GM23338 (cell line): ENCODE results near the gene GIPC2. TPM values are rescaled to one million over a fixed set of nuclear protein-coding genes. Genes with fewer than 3 reads are reported as not detected.

ENCODE experiments used
- ATAC-seq: fragments of 200-7000 bp; cut with Tn5 transposase; 3 replicates; pipeline ENCODE4 v1.9.1; 2020
- DNase-seq: peaks from one replicate; pipeline ENCODE4 v3.0.0-alpha.2; 2015; ENCODE audit warnings: low spot score
- H2AFZ ChIP-seq: fragments of 200-600 bp; sonication (generic); 2 replicates; pipeline ENCODE4 v1.8.0; 2016; ENCODE audit warnings: antibody characterized with exemption, mild to moderate bottlenecking, moderate library complexity
- H3F3A ChIP-seq: fragments of 200-600 bp; sonication (generic); replicated peaks from 2 replicates; pipeline ENCODE4 v1.8.0; 2017; ENCODE audit warnings: antibody characterized with exemption, mixed run types, low read depth
- H3K27ac ChIP-seq: fragments of 200-600 bp; sonication (generic); 2 replicates; pipeline ENCODE4 v1.6.1; 2016; ENCODE audit warnings: low read depth
- H3K27me3 ChIP-seq: fragments of 200-600 bp; sonication (generic); 2 replicates; pipeline ENCODE4 v1.8.0; 2016; ENCODE audit warnings: mild to moderate bottlenecking, mixed run types, moderate library complexity; ENCODE audit not compliant: insufficient read depth
- H3K36me3 ChIP-seq: fragments of 200-600 bp; sonication (generic); 2 replicates; pipeline ENCODE4 v1.8.0; 2016; ENCODE audit warnings: mild to moderate bottlenecking; ENCODE audit not compliant: insufficient read depth
- H3K4me1 ChIP-seq: fragments of 200-600 bp; sonication (generic); 2 replicates; pipeline ENCODE4 v1.8.0; 2016; ENCODE audit warnings: mild to moderate bottlenecking, moderate library complexity; ENCODE audit not compliant: insufficient read depth
- H3K4me2 ChIP-seq: fragments of 200-600 bp; sonication (generic); 2 replicates; pipeline ENCODE4 v1.7.1; 2017; ENCODE audit warnings: mixed run types
- H3K4me3 ChIP-seq: fragments of 200-600 bp; sonication (generic); 2 replicates; pipeline ENCODE4 v1.6.1; 2016; ENCODE audit warnings: mixed run types
- H3K79me2 ChIP-seq: fragments of 200-600 bp; sonication (generic); replicated peaks from 2 replicates; pipeline ENCODE4 v1.8.0; 2017; ENCODE audit warnings: mild to moderate bottlenecking; ENCODE audit not compliant: insufficient read depth
- H3K9me2 ChIP-seq: fragments of 200-600 bp; sonication (generic); 2 replicates; pipeline ENCODE4 v1.8.0; 2017; ENCODE audit not compliant: insufficient read depth
- H4K20me1 ChIP-seq: fragments of 200-600 bp; sonication (generic); replicated peaks from 2 replicates; pipeline ENCODE4 v1.8.0; 2017; ENCODE audit warnings: mild to moderate bottlenecking; ENCODE audit not compliant: insufficient read depth
- H3K27ac Mint-ChIP-seq: 2 replicates; pipeline ENCODE4 v1.8.0; 2020; ENCODE audit warnings: inconsistent platforms, mild to moderate bottlenecking, moderate library complexity, mixed read lengths
- H3K27me3 Mint-ChIP-seq: 3 replicates; pipeline ENCODE4 v1.8.0; 2022; ENCODE audit warnings: low read depth, mild to moderate bottlenecking, moderate library complexity, mixed read lengths, inconsistent platforms; ENCODE audit not compliant: insufficient read depth, poor library complexity
- H3K36me3 Mint-ChIP-seq: 3 replicates; pipeline ENCODE4 v1.8.0; 2021; ENCODE audit warnings: low read depth, mild to moderate bottlenecking, inconsistent platforms, moderate library complexity, mixed read lengths
- H3K4me1 Mint-ChIP-seq: 3 replicates; pipeline ENCODE4 v1.8.0; 2020; ENCODE audit warnings: mild to moderate bottlenecking, inconsistent platforms, mixed read lengths
- H3K4me3 Mint-ChIP-seq: 3 replicates; pipeline ENCODE4 v1.8.0; 2021; ENCODE audit warnings: moderate library complexity, mild to moderate bottlenecking, inconsistent platforms, mixed read lengths
- H3K9me3 Mint-ChIP-seq: 3 replicates; pipeline ENCODE4 v1.8.0; 2020; ENCODE audit warnings: moderate library complexity, mild to moderate bottlenecking, inconsistent platforms, mixed read lengths
- CTCF ChIP-seq, 2 experiments: fragments of 200-600 bp in 1 of 2; sonication (generic) in 1 of 2; conservative IDR thresholded peaks; 2 replicates each; pipeline versions ENCODE4 v1.5.1 to v1.6.1; 2016 to 2017; ENCODE audit warnings: antibody characterized with exemption in 2 of 2, low read depth in 2 of 2, mild to moderate bottlenecking in 2 of 2, moderate library complexity in 1 of 2
- ETS1 ChIP-seq: IDR thresholded peaks from 2 replicates; pipeline ENCODE4 v1.6.1; 2016; ENCODE audit warnings: antibody characterized with exemption
- JUNB ChIP-seq: IDR thresholded peaks from one replicate; pipeline ENCODE4 v1.6.1; 2016; ENCODE audit warnings: antibody characterized with exemption; ENCODE audit not compliant: unreplicated experiment
- POLR2AphosphoS5 ChIP-seq: IDR thresholded peaks from 2 replicates; pipeline ENCODE4 v1.6.1; 2016; ENCODE audit warnings: antibody characterized with exemption, low read depth
- STAT1 ChIP-seq: IDR thresholded peaks from one replicate; pipeline ENCODE4 v1.6.1; 2016; ENCODE audit warnings: antibody characterized with exemption; ENCODE audit not compliant: unreplicated experiment
- ZNF114 ChIP-seq: fragments of 250-450 bp; sonication (Bioruptor Pico); IDR thresholded peaks from 2 replicates; pipeline ENCODE4 v1.5.0; 2020; ENCODE audit warnings: mild to moderate bottlenecking, moderate library complexity
- ZNF462 ChIP-seq: fragments of 250-450 bp; sonication (Bioruptor Pico); IDR thresholded peaks from 2 replicates; pipeline ENCODE4 v1.5.0; 2020; ENCODE audit warnings: mild to moderate bottlenecking, moderate library complexity
- polyA plus RNA-seq: library from polyadenylated mRNA; unstranded; fragments of >200 nt; fragmentation: Nextera tagmentation; extraction: Ambion mirVana; gene quantifications from 2 replicates; pipeline ENCODE4 v1.2.1, GENCODE V29; 2016
- total RNA-seq: library from RNA; depleted of rRNA; stranded (reverse); fragments of >200 nt; shearing (Covaris generic); gene quantifications from 2 replicates; pipeline ENCODE4 v1.2.3, GENCODE V29; 2014

Gene GIPC2
- total and polyA plus RNA-seq, 2 experiments from 2014 or later = 1.2 to 1.5 TPM

- DNase-seq (peak; percentile 26), ATAC-seq (peak; percentile 71)
- TF ChIP-seq ZNF114 (CRISPR knock-in tag) (no peak), STAT1 (no peak), CTCF (conservative IDR thresholded peaks at IDR 0.05; ENCODE audit: low read depth in 2 of 2) (peak in 1 of 2 experiments; percentile 44; a peak in 2 of 4 replicates), POLR2AphosphoS5 (no peak), ETS1 (no peak)
- Histone ChIP-seq H2AFZ (0 out of 2 replicates have a peak overlapping the region, but pooled peaks have one; percentile 9), H3K9me2 (peaks cover 4% of the 10 kb centered on the region; the same call in 1 of the 2 replicates), H3K4me2 (no peak overlapping the region), H4K20me1 (no peaks in the 10 kb centered on the region; the same call in 1 of the 2 replicates), H3K27ac (no peak overlapping the region), H3K79me2 (no peaks in the 10 kb centered on the region), H3K4me3 (no peak overlapping the region), H3F3A (no peaks in the 10 kb centered on the region), H3K4me1 (no peaks in the 10 kb centered on the region), H3K27me3 (no peaks in the 10 kb centered on the region), H3K36me3 (no peaks in the 10 kb centered on the region)
- Mint-ChIP-seq H3K27me3 (no peaks in the 10 kb centered on the region), H3K4me3 (no peak overlapping the region), H3K27ac (peak overlapping the region; percentile 67; the same call in 1 of the 2 replicates), H3K36me3 (no peaks in the 10 kb centered on the region), H3K4me1 (no peaks in the 10 kb centered on the region), H3K9me3 (no peaks in the 10 kb centered on the region)
Measured at GRCh38 chr1:78060857-78061563, 15.2 kb downstream of the GIPC2 start.

GRCh38 chr1:78061825-78062523 is 16.2 kb downstream of the GIPC2 start:
- Histone ChIP-seq H3K4me1 (no peaks in the 10 kb centered on the region), H3K36me3 (no peaks in the 10 kb centered on the region), H4K20me1 (no peaks in the 10 kb centered on the region; the same call in 1 of the 2 replicates), H3K79me2 (no peaks in the 10 kb centered on the region), H2AFZ (no peak overlapping the region), H3K9me2 (peaks cover 3% of the 10 kb centered on the region; the same call in 1 of the 2 replicates), H3K27ac (no peak overlapping the region), H3F3A (no peaks in the 10 kb centered on the region), H3K4me2 (no peak overlapping the region), H3K27me3 (no peaks in the 10 kb centered on the region), H3K4me3 (no peak overlapping the region)
- H3K27ac Mint-ChIP-seq = no peak overlapping the region
- H3K4me3 Mint-ChIP-seq = no peak overlapping the region
- no peaks in the 10 kb centered on the region for H3K4me1 Mint-ChIP-seq
- H3K9me3 Mint-ChIP-seq = no peaks in the 10 kb centered on the region
- ATAC-seq = no peak
- no peaks in the 10 kb centered on the region for H3K36me3 Mint-ChIP-seq
- no peak for DNase-seq
- no peaks in the 10 kb centered on the region for H3K27me3 Mint-ChIP-seq
- TF ChIP-seq ETS1 = no peak
- no peak for TF ChIP-seq JUNB
- no peak for TF ChIP-seq ZNF462 (CRISPR knock-in tag)
